ENCODE results near the gene RHOJ. TPM values are rescaled to one million over a fixed set of nuclear protein-coding genes. Genes with fewer than 3 reads are reported as not detected.
"Not testable (repeated sequence)": the region's sequence is repeated elsewhere in the genome, so short reads cannot be mapped to it uniquely, and the experiment has no call there.

Gene RHOJ
- total RNA-seq, 2 donors from 2014 or later = not detected

DNA sequence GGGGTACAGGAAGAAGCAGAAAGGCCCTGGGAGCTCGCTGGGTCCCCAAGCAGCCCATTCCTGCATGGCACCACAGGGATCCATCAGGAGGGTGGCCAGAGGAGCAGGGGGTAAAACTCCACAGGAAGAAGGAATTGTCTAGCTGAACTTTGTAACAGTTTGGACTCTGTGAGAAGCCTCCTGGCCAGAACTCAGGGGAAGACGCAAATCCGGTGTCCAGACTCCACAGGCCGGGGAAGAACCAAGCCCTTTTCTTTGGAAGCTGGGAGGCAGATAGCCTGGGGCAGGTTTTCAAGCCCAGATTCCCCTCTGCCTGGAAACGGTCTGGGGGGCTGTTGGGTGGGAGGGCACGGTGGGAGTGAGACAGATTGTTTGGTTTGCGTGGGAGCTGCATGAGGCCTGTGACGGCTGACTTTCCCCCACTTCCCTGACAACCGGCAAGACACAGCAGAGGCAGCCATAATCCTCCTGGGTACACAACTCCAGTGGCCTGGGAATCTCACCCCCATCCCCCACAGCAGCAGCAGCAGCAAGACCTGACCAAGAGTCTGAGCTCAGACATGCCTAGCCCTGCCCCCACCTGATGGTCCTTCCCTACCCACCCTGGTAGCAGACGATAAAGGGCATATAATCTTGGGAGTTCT, 97.8 kb downstream of the RHOJ start:
- no peak overlapping the region for H3K4me3 Mint-ChIP-seq
- peaks cover 0 to 7% of the 10 kb centered on the region in 2 donors for H3K27me3 Mint-ChIP-seq
- H3K36me3 Mint-ChIP-seq = peaks cover 6% of the 10 kb centered on the region
- ATAC-seq = no peak
- H3K9me3 Mint-ChIP-seq = no peaks in the 10 kb centered on the region
- H3K4me1 Mint-ChIP-seq (ENCODE audit: low read depth in 2 of 2) = peaks cover 8 to 11% of the 10 kb centered on the region in 2 donors
- DNase-seq (ENCODE audit: low spot score) = no peak
- H3K27ac Mint-ChIP-seq = no peak overlapping the region

DNA sequence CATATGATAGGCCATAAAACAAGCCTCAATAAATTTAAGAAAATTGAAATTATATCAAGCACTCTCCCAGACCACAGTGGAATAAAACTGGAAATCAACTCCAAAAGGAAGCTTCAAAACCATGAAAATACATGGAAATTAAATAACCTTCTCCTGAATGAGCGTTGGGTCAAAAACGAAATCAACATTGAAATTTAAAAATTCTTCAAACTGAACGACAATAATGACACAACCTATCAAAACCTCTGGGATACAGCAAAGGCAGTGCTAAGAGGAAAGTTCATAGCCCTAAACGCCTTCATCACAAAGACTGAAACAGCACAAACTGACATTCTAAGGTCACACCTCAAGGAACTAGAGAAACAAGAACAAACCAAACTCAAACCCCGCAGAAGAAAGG, 100.2 kb downstream of the RHOJ start:
- peaks cover 0 to 18% of the 10 kb centered on the region in 2 donors for H3K27me3 Mint-ChIP-seq
- not testable (repeated sequence) for H3K27ac Mint-ChIP-seq; ATAC-seq; DNase-seq (ENCODE audit: low spot score); H3K4me3 Mint-ChIP-seq; H3K9me3 Mint-ChIP-seq; H3K36me3 Mint-ChIP-seq
- peaks cover 4 to 11% of the 10 kb centered on the region in 2 donors for H3K4me1 Mint-ChIP-seq (ENCODE audit: low read depth in 2 of 2)

DNA sequence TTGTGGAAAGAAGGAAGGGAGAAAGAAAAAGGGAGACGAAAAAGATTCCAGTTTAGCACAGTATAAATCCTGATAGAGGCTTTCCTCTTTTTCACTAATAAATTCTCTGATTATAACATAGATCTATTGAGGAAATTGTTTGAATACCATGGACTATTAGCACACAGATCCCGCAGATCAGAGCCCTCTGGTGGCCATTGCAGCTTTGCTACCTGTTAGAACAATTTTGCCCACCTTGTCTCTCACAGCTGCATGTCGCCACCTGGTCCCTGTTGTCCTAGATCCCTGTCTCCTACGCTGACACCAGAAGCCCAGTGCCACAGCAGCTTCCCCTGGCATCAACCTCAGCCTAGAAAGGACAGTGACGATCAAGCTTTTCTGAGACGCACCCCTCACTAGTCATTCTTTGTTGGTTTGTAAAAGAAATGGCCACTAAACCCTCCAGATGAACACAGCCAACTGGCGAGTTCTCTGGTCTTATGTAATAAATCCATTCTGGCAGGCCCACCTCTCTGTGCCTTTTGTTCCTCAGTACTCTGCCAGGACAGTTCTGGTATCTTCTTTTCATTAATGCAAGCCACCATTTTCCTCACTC, 104.6 kb downstream of the RHOJ start:
- H3K4me3 Mint-ChIP-seq = no peak overlapping the region

DNA sequence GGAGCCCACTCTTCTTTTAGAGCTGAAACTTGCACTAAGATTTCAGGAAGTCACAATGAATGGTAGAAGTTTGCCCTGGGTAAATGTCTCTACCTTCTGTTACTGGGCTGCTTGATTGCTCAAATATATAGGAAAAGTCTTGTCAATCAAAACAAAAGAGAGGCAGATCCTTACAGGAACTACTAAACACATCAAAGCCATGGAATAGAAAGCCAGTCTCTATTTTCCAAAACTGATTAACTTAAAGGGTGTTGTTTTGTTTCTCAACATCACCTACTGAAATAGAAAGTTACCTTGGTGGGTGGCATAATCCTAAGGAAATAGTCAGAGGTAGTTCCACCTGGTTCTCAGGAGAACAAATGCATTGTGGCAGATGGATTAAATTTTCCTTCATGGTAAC, 114.6 kb downstream of the RHOJ start, which contains the start of gene GPHB5:
Gene GPHB5, minus strand, starts transcription at position 101 of the 400 bp plus-strand sequence. CDS start 1,086 bp downstream, outside the sequence.
- DNase-seq (ENCODE audit: low spot score) (no peak), ATAC-seq (no peak)
- no peak within 1 kb of the TSS for H3K4me3 Mint-ChIP-seq
- H3K9me3 Mint-ChIP-seq = no peaks in the 10 kb centered on the region
- no peaks in the 10 kb centered on the region for H3K4me1 Mint-ChIP-seq (ENCODE audit: low read depth in 2 of 2)
- H3K36me3 Mint-ChIP-seq = no peaks in the 10 kb centered on the region
- peaks cover 21 to 23% of the 10 kb centered on the region in 2 donors for H3K27me3 Mint-ChIP-seq
- H3K27ac Mint-ChIP-seq = no peak within 1 kb of the TSS

More for the DNA sequence above, 104.6 kb downstream of the RHOJ start:
- Mint-ChIP-seq H3K36me3 (no peaks in the 10 kb centered on the region), H3K9me3 (no peaks in the 10 kb centered on the region), H3K4me1 (ENCODE audit: low read depth in 2 of 2) (no peaks in the 10 kb centered on the region), H3K27me3 (peaks cover 9 to 25% of the 10 kb centered on the region in 2 donors), H3K27ac (no peak overlapping the region)
- ATAC-seq (no peak), DNase-seq (ENCODE audit: low spot score) (no peak)

GRCh38 chr14:63322472-63322871, 118.2 kb downstream of the RHOJ start:
- Mint-ChIP-seq H3K4me1 (ENCODE audit: low read depth in 2 of 2) (no peaks in the 10 kb centered on the region), H3K27me3 (peaks cover 8 to 15% of the 10 kb centered on the region in 2 donors), H3K9me3 (no peaks in the 10 kb centered on the region), H3K27ac (no peak overlapping the region), H3K4me3 (no peak overlapping the region), H3K36me3 (no peaks in the 10 kb centered on the region)
- DNase-seq (ENCODE audit: low spot score) (no peak), ATAC-seq (no peak)

DNA sequence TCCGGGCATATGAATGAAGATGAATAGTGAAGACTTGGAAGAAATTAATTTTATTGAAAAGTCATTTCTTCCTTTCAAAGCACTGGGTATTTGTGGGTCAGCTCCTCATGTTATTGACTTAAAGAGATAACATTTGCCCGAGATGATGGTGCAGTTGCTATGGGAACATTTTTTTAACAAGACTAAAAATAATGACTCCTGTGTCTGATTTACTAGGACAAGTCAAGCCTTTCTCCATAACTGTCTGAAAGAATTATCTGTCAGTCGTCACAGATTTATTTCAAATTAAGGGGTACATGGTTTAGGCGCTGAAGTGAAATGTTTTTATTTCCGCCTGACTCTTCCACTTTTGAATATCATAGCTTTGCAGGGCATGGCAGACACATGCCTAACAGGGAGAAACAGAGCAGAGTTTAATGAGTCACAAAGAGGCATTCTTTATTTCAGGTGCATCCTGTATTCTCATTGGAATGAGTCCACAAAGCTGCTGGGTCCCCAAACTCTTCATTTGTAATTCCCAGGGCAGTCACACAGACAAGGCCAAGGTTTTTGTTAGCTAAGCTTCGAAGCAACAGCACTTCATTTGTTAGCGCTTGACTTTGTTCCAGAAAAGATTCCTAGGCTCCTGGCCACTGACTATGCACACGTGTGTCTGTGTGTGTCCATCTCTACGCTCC, 118.8 kb downstream of the RHOJ start:
- Mint-ChIP-seq H3K9me3 (no peaks in the 10 kb centered on the region), H3K4me1 (ENCODE audit: low read depth in 2 of 2) (no peaks in the 10 kb centered on the region), H3K36me3 (no peaks in the 10 kb centered on the region)

GRCh38 chr14:63326840-63327239, 122.6 kb downstream of the RHOJ start:
- ATAC-seq = no peak
- DNase-seq (ENCODE audit: low spot score) = no peak
- Mint-ChIP-seq H3K4me3 (no peak overlapping the region), H3K4me1 (ENCODE audit: low read depth in 2 of 2) (no peaks in the 10 kb centered on the region), H3K9me3 (no peaks in the 10 kb centered on the region), H3K27me3 (peaks cover 9 to 13% of the 10 kb centered on the region in 2 donors), H3K27ac (no peak overlapping the region), H3K36me3 (peaks cover 9% of the 10 kb centered on the region)

More for the DNA sequence above, 118.8 kb downstream of the RHOJ start:
- DNase-seq (ENCODE audit: low spot score) (no peak), ATAC-seq (no peak)
- no peak overlapping the region for H3K27ac Mint-ChIP-seq
- peaks cover 8 to 15% of the 10 kb centered on the region in 2 donors for H3K27me3 Mint-ChIP-seq
- H3K4me3 Mint-ChIP-seq = no peak overlapping the region

GRCh38 chr14:63328787-63329737, 124.8 kb downstream of the RHOJ start:
- H3K4me3 Mint-ChIP-seq = no peak overlapping the region
- no peaks in the 10 kb centered on the region for H3K4me1 Mint-ChIP-seq (ENCODE audit: low read depth in 2 of 2)
- ATAC-seq = no peak
- H3K36me3 Mint-ChIP-seq = peaks cover 9% of the 10 kb centered on the region
- H3K27ac Mint-ChIP-seq = no peak overlapping the region
- H3K9me3 Mint-ChIP-seq = no peaks in the 10 kb centered on the region
- H3K27me3 Mint-ChIP-seq = peaks cover 4 to 13% of the 10 kb centered on the region in 2 donors
- no peak for DNase-seq (ENCODE audit: low spot score)

- peaks cover 34 to 55% of the 10 kb centered on the region in 2 donors for H3K27me3 Mint-ChIP-seq
- ATAC-seq = no peak
- DNase-seq (ENCODE audit: low spot score) = no peak
- H3K4me3 Mint-ChIP-seq = no peak overlapping the region
- H3K36me3 Mint-ChIP-seq = no peaks in the 10 kb centered on the region
- H3K4me1 Mint-ChIP-seq (ENCODE audit: low read depth in 2 of 2) = no peaks in the 10 kb centered on the region
- no peak overlapping the region for H3K27ac Mint-ChIP-seq
- H3K9me3 Mint-ChIP-seq = no peaks in the 10 kb centered on the region
Observed at GRCh38 chr14:63342371-63342770, 138.1 kb downstream of the RHOJ start.

Other genes with a start within 250 kb of the RHOJ start
- not detected for gene KCNH5, start 159.0 kb upstream of the RHOJ start, total RNA-seq
- not detected for gene GPHB5, start 114.5 kb downstream of the RHOJ start, total RNA-seq